ENCODE measurements around the gene AGAP4. TPM values are rescaled to one million over a fixed set of nuclear protein-coding genes. Genes with fewer than 3 reads are reported as not detected.
"Not testable (repeated sequence)": the region's sequence is repeated elsewhere in the genome, so short reads cannot be mapped to it uniquely, and the experiment has no call there.

The AGAP4 gene
- total RNA-seq, 2 experiments from 2014 or later: 9.4 to 9.5 TPM

DNA sequence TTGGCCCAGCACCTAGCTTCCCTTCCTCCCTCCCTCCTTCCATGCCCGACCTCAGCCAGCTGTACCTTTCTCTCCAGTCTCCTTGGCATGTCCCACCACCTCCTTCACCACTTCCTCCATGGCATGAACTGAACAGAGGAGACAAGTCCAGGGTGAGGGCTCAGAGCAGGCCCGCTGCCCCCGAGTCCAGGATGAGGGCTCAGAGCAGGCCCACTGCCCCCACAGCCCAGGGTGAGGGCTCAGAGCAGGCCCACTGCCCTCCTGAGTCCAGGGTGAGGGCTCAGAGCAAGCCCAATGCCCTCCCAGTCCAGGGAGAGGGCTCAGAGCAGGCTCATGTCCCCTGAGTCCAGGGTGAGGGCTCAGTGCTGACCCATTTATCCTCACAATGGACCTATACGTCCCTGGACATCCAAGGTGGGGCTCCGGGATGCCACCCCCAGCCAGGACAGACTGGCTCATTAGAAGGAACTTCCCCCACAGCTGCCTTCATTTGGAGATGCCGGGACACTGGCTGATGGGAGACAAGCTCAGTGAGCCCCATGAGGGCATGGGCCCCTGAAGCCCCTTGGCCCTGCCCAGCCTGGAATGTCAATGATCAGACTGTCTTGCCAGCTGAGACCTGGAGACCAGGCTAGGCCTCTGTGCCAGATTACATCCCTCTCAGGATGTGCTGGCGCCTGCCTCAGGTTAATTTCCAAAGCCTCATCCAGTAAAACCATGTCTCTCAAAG, 30.0 kb downstream of the AGAP4 start:
- no peak for DNase-seq

DNA sequence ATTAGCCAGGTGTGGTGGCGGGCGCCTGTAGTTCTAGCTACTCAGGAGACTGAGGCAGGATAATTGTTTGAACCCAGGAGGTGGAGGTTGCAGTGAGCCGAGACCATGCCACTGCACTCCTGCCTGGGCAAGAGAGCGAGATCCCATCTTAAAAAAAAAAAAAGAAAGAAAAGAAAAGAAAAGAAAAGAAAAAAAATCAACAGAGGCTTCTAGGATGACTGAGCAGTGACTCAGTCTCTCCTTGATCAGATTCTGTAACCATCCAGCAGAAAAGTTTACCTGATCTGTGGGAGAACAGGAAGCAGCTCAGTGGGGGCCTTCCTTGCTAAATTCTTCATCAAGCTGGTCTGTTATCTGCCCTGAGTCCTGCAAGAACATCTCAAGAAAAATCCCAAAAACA, 33.2 kb downstream of the AGAP4 start:
- H3K36me3 Mint-ChIP-seq (ENCODE audit: low read depth); H3K4me1 Mint-ChIP-seq (ENCODE audit: low read depth); H3K27ac Mint-ChIP-seq; intact Hi-C loops (cut with micrococcal nuclease); CTCF ChIA-PET; H3K27me3 Mint-ChIP-seq (ENCODE audit: low read depth); DNase-seq; H3K9me3 Mint-ChIP-seq; H3K4me3 Mint-ChIP-seq: not testable (repeated sequence)

More for the DNA sequence above, 30.0 kb downstream of the AGAP4 start:
- Mint-ChIP-seq H3K9me3 (no peaks in the 10 kb centered on the region), H3K27ac (no peak overlapping the region), H3K4me1 (ENCODE audit: low read depth) (no peaks in the 10 kb centered on the region), H3K36me3 (ENCODE audit: low read depth) (no peaks in the 10 kb centered on the region), H3K4me3 (no peak overlapping the region), H3K27me3 (ENCODE audit: low read depth) (no peaks in the 10 kb centered on the region)
- intact Hi-C loops (cut with micrococcal nuclease): no loop called here
- CTCF ChIA-PET: no interaction called here

DNA sequence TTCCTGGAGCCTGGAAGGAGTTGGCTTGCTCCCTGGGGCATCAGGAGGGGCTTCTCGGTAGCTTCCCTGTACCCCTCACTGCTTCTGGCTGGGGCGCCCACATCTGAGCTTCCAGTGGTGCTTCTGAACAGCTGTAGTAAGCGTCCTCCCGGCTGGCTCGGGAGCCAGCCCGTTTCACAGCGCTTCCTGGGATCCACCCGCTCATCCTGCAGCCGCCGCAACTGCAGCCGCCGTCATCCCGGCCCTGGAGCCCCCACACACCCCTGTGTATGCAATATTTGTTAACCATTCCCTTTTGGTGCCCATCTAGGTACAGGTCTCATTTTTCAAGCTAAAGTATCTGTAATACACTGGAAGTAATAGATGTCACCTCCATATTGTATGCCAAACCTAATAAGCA, 34.3 kb downstream of the AGAP4 start:
- H3K27ac Mint-ChIP-seq; intact Hi-C loops (cut with micrococcal nuclease); H3K9me3 Mint-ChIP-seq; DNase-seq; H3K36me3 Mint-ChIP-seq (ENCODE audit: low read depth); H3K4me3 Mint-ChIP-seq; H3K27me3 Mint-ChIP-seq (ENCODE audit: low read depth); H3K4me1 Mint-ChIP-seq (ENCODE audit: low read depth); CTCF ChIA-PET: not testable (repeated sequence)

DNA sequence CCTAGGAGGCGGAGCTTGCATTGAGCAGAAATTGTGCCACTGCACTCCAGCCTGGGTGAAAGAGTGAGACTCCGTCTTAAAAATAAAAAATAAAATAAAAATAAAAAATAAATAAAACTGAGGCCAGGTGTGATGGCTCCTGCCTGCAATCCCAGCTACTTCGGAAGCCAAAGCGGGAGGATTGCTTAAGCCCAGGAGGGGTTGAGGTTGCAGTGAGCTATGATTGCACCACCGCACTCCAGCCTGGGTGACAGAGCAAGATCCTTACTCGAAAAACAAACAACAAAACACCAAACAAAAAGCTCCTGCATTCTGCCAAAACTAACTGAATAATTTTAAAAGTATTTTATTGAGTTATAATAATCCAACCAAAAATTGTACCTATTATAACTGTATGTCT, 36.2 kb downstream of the AGAP4 start:
- intact Hi-C loops (cut with micrococcal nuclease): no loop called here
- CTCF ChIA-PET: no interaction called here
- H3K4me3 Mint-ChIP-seq: no peak overlapping the region
- DNase-seq: no peak
- H3K4me1 Mint-ChIP-seq (ENCODE audit: low read depth): no peaks in the 10 kb centered on the region
- H3K9me3 Mint-ChIP-seq: no peaks in the 10 kb centered on the region
- H3K36me3 Mint-ChIP-seq (ENCODE audit: low read depth): no peaks in the 10 kb centered on the region
- H3K27me3 Mint-ChIP-seq (ENCODE audit: low read depth): no peaks in the 10 kb centered on the region
- H3K27ac Mint-ChIP-seq: no peak overlapping the region

DNA sequence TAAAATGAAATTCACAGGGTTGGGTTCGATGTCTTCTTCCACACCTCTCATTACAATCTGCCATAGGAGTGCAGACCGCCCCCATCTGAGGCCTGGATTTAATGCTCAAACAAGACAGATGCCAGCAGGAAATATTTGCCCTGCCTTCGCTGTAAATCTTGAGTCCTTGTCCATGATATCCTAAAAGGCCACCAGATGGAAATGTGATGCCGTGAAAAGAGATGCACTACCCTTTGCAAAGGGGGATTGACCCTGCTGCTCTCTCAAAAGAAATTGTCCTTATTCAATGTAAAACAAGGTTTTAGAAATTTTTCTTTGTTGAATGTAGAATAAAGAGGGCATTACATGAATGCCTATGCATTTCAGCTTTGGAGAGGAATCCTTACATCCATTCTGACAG, 37.5 kb downstream of the AGAP4 start:
- Mint-ChIP-seq H3K4me1 (ENCODE audit: low read depth) (no peaks in the 10 kb centered on the region), H3K9me3 (no peaks in the 10 kb centered on the region), H3K27me3 (ENCODE audit: low read depth) (no peaks in the 10 kb centered on the region), H3K27ac (no peak overlapping the region), H3K36me3 (ENCODE audit: low read depth) (no peaks in the 10 kb centered on the region), H3K4me3 (no peak overlapping the region)
- CTCF ChIA-PET: no interaction called here
- DNase-seq: no peak
- intact Hi-C loops (cut with micrococcal nuclease): no loop called here

DNA sequence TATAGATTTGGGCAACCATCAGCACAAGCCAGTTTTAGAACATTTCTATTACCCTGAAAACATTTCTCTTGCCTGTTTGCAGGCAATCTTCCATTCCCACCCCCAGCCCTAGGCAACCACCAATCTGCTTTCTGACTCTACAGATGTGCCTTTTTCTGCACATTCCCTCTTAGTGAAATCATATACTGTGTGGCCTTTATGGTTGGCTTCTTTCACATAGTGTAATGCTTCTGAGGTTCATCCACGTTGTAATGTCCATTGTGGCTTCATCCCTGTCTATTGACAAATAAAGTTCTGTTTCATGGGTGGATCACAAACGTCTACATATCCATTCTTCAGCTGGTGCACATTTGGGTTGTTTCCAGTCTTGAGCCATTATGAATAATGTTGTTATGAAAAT, 42.3 kb downstream of the AGAP4 start:
- CTCF ChIA-PET; H3K4me1 Mint-ChIP-seq (ENCODE audit: low read depth); H3K36me3 Mint-ChIP-seq (ENCODE audit: low read depth); intact Hi-C loops (cut with micrococcal nuclease); H3K27me3 Mint-ChIP-seq (ENCODE audit: low read depth); H3K4me3 Mint-ChIP-seq; H3K9me3 Mint-ChIP-seq; DNase-seq; H3K27ac Mint-ChIP-seq: not testable (repeated sequence)

DNA sequence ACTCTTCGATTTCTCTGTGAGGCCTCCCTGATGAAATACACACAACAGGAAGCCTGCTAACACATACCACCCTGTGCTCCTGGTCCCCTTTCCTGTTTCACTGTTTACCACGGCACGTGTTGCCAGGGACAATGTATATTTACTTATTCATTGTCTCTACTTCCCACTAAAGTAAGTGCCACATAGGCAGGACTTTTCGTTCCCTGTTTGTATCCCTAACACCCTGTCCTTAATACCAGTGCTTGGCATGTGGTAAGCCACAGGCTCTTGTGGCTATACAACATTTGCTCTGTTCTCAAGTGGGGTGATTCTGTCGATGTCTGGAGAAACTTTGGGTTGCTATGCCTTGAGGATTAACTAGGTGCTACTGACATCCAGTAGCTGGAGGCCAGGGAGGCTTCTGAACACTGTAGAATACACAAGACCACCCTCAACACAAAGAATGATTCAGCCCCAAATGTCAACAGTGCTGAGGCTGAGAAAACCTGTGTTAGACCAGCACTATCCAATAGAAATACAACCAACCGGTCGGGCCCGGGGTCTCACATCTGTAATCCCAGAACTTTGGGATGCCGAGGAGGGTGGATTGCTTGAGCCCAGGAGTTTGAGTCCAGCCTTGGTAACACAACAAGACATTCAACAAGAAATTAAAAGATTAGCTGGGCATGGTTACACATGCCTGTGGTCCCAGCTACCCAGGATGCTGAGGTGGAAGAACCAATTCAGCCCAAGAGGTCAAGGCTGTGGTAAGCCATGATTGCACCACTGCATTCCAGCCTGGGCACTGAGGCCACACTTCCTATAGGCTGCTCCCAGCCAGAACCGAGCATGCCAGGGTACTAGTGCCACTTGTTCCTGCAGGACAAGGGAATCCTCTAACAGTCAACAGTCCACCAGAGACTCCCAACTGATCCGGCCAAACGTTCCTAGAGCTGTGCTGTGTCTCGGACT, 44.0 kb downstream of the AGAP4 start:
- DNase-seq; intact Hi-C loops (cut with micrococcal nuclease); H3K27ac Mint-ChIP-seq; H3K9me3 Mint-ChIP-seq; H3K4me3 Mint-ChIP-seq; H3K4me1 Mint-ChIP-seq (ENCODE audit: low read depth); CTCF ChIA-PET; H3K36me3 Mint-ChIP-seq (ENCODE audit: low read depth); H3K27me3 Mint-ChIP-seq (ENCODE audit: low read depth): not testable (repeated sequence)

DNA sequence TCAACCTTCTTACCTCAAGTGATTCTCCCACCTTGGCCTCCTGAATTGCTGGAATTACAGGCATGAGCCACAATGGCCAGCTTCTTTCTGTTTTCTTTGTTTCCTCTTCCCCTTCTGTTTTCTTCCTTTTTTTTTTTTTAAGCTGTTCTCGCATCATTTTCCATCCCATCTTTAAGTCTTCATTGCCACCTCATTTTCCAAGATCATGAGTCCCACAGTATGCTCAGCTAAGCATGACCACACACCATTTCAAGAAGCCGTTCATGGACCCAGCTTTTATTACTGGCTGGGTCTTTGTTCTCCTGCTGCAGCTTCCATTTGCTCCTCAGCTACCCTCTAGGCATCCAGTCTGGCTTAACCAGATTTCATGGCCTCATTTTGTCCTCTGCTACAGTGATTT, 52.5 kb downstream of the AGAP4 start:
- intact Hi-C loops (cut with micrococcal nuclease); CTCF ChIA-PET; H3K4me1 Mint-ChIP-seq (ENCODE audit: low read depth); H3K4me3 Mint-ChIP-seq; DNase-seq; H3K27ac Mint-ChIP-seq; H3K27me3 Mint-ChIP-seq (ENCODE audit: low read depth); H3K36me3 Mint-ChIP-seq (ENCODE audit: low read depth); H3K9me3 Mint-ChIP-seq: not testable (repeated sequence)

DNA sequence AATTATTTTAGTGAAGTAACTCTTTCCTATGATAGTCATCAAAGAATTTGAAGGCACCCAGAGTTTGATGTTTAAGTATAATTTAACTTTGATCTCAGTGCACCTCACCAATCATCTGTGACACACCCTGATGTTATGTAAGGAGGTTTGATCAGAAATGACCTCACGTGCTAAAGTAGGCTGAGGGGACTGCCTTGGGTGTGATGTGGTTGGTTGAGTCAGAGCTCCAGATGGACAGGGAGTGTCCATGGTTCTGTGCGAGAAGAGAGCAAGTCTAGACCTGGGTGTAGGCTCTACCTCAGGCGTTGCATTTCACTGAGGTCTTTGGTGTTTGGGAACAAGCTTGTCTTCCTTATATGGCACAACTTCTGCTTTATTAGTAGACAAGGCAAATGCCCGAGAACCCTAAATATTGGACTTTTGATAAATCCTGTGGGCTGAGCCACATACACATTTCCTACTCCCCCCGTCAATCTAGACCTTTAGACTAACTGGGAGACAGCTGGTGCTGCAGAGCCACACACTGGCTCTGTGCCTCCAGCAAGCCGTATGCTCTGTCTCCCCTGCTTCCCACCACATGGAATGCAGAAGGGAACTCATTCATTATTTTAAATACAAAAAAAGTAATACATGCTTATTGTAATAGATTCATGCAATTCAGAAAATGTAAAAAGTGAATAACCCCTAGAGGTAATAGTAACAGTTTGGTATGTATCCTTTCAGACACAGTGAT, 56.4 kb downstream of the AGAP4 start:
- H3K4me3 Mint-ChIP-seq; H3K9me3 Mint-ChIP-seq; DNase-seq; CTCF ChIA-PET; intact Hi-C loops (cut with micrococcal nuclease); H3K27me3 Mint-ChIP-seq (ENCODE audit: low read depth); H3K27ac Mint-ChIP-seq; H3K4me1 Mint-ChIP-seq (ENCODE audit: low read depth): not testable (repeated sequence)
- peaks cover 11% of the 10 kb centered on the region for H3K36me3 Mint-ChIP-seq (ENCODE audit: low read depth)

DNA sequence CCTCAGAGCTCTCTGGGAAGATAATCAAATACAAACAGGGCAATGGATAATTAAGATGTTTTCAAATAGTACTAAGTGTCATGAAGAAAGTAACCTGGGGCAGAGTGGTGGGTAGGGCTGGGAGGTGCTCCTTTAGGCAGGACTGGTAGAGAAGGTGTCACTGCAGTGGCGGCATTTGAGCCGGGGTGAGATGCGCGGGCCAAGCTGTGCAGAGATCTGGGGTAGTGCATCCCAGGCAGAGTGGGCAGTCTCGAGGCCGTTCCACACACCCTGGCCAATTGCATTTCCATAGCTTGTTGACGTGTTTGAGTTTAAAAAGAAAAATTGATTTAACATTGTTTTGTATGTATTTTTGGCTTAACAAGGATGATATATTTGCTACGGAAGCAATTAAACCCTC, 57.3 kb downstream of the AGAP4 start:
- H3K4me1 Mint-ChIP-seq (ENCODE audit: low read depth); H3K36me3 Mint-ChIP-seq (ENCODE audit: low read depth); DNase-seq; H3K27ac Mint-ChIP-seq; CTCF ChIA-PET; intact Hi-C loops (cut with micrococcal nuclease); H3K4me3 Mint-ChIP-seq; H3K27me3 Mint-ChIP-seq (ENCODE audit: low read depth); H3K9me3 Mint-ChIP-seq: not testable (repeated sequence)

DNA sequence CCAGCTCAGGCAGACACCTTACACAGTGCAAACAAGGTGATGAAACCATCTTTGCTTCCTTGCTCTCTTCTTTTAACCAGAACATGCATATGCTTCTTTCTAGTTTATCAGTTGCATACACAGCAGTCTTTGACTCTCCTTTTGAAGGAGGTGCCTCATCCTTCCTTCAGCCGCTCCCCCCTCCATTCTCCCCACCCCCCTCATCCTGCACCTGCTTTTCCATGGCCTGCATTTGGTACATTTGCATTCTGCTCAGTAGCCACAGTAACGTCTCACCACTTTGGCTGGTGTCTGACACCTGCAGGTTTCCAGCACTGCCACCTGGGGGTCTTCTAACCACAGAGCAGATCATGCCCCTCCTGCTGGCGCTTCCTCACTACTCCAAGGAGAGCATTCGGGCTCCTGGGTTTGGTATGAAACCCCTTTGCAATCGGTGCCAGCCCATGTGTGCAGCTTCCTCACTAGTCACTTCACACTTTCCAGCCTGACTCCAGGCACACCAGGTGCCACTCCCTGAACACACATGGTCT, 60.0 kb downstream of the AGAP4 start:
- H3K4me1 Mint-ChIP-seq (ENCODE audit: low read depth); CTCF ChIA-PET; H3K9me3 Mint-ChIP-seq; H3K27me3 Mint-ChIP-seq (ENCODE audit: low read depth); H3K36me3 Mint-ChIP-seq (ENCODE audit: low read depth); H3K27ac Mint-ChIP-seq; DNase-seq; intact Hi-C loops (cut with micrococcal nuclease); H3K4me3 Mint-ChIP-seq: not testable (repeated sequence)

DNA sequence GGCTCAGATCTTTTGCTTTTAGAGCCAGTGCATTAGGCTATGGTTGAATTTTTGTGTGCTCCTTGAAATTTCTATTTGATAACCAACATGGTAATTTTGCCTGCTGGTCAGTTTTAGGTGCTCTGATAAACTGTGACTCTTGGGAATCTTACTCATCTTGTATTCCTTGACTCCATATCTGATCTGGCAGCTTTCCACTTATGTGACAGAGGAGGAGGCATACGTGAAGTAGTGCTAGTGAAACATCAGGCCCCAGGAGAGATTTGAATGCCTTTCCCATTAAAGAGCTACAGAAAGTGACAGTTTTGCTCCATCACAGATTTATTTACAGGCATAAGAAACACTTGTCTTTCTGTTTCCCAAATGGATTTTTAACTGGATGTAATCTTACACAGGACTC, 61.1 kb downstream of the AGAP4 start:
- CTCF ChIA-PET; H3K27me3 Mint-ChIP-seq (ENCODE audit: low read depth); H3K27ac Mint-ChIP-seq; H3K9me3 Mint-ChIP-seq; DNase-seq; H3K4me3 Mint-ChIP-seq; intact Hi-C loops (cut with micrococcal nuclease); H3K36me3 Mint-ChIP-seq (ENCODE audit: low read depth); H3K4me1 Mint-ChIP-seq (ENCODE audit: low read depth): not testable (repeated sequence)

Measured in activated naive CD4-positive, alpha-beta T cell treated with anti-CD3 and anti-CD28 coated beads for 36 hours (primary cell).